Activated T-helper 1 cell treated with anti-CD3 and anti-CD28 coated beads, Interleukin-2, amount 50 U/mL, for 16 hours (primary cell): Measurements from ENCODE around the gene LPAR3.
"Not testable (repeated sequence)": the region's sequence is repeated elsewhere in the genome, so short reads cannot be mapped to it uniquely, and the experiment has no call there.

Source experiments
- DNase-seq, 2 donors: peaks; one replicate each; pipeline ENCODE4 v3.0.0-alpha.2; 2020; ENCODE audit warnings: low read depth in 1 of 2, low spot score in 1 of 2

LPAR3 gene

DNA sequence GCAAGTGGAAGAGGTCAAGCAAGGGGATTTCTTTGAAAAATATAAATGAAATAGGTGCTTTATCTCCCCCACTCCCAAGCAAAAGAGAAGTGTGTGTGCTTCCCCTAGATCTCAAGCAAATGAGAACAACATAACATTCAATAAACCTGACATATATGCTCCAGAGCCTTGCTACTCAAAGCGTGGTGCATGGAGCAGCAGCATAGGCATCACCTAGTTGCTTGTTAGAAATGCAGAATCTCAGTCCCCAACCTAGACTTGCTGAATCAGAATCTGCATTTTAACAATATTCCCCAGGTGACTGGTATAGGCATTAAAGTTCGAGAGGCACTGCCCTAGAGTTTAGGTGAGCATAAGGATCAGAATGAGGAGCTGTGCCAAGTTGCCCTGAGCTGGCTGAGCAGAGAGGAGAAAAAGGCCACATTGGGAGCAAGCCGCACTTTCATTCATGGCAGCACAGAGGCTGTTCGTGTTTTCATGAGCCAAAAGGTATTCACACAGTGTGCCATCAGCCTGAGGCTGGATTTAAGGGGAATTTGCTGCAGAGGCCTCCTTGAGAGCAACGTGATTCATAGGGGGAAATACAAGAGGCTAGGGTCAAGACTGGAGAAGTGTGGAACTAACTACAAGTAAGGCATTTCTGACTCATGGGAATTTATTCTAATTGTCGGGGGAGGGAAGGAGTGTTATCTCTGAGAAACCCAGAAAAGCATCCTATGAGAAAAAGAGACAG lies 14.3 kb upstream of the LPAR3 start:
- no peak for DNase-seq

DNA sequence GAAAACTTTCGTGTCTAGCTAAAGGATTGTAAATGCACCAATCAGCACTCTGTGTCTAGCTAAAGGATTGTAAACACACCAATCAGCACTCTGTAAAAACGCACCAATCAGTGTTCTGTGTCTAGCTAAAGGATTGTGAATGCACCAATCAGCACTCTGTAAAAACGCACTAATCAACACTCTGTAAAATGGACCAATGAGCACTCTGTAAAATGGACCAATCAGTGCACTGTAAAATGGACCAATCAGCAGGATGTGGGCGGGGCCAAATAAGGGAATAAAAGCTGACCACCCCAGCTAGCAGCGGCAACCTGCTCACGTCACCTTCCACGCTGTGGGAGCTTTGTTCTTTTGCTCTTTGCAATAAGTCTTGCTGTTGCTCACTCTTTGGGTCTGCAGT lies 9.7 kb upstream of the LPAR3 start:
- DNase-seq, result not testable (repeated sequence)

DNA sequence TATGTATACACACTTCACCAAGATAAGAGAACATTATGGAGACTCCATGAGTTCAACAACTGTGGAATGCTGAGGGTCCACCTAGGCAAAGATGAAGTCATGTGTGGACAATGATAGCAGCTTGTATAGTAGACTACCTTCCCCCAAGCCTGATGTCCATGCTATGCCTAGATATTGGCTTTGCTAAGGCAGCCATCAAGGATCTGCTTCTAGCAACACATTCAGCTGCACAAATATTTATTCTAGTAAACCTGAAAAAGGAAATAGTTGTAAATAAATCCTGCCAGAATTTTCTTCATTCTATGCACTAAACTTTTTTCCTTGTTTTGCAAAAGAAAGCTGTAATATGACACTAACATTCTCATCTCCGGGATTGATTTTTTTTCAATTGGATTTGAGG lies 7.0 kb upstream of the LPAR3 start:
- DNase-seq, result no peak

- no peak for DNase-seq
Measured at GRCh38 chr1:84896279-84896678, 3.3 kb upstream of the LPAR3 start.

GRCh38 chr1:84890566-84890965 lies 2.4 kb downstream of the LPAR3 start:
- DNase-seq, result no peak

GRCh38 chr1:84889437-84889836 lies 3.6 kb downstream of the LPAR3 start:
- DNase-seq, result no peak

DNA sequence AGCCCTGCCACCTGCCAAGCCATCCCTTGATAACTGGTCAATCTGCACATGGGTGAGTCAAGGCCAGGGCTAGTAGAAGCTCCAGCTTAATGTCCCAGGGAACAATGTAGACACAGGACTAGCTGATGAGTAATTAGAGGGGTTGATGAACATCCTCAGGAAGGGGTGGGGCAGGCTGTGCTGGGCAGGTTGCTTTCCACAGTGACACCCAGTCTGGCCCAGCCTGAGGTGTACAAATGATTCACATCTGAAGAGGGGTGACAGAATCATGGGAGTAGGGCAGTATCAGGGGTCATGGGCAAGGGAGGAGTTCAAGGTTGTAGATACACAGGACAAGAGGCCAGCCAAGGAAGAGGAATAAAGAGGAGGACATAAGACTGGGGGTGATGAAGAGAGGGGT lies 4.3 kb downstream of the LPAR3 start:
- DNase-seq, result no peak

- DNase-seq, result no peak
Measured at GRCh38 chr1:84887261-84887934, 5.6 kb downstream of the LPAR3 start.

DNA sequence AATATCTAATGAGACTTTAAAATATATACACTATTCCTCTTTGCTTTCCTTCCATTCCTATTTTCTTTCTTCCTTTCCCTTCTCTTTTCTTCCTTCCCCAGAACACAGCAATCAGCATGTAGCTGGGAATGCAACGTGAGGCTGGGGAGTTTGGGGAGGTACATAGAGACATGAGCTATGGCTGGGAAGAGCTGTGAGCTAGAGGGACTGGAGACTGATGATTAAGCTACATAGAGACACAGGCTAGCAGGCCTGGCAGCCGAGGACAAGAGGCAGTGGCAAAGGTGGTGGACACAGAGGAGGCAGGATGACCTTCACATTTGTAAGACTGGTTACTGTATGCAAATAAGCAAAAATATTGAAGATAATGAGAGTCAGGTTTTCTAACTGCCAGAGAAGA lies 7.5 kb downstream of the LPAR3 start:
- no peak for DNase-seq

- no peak for DNase-seq
Measured at GRCh38 chr1:84884671-84885389, 8.2 kb downstream of the LPAR3 start.

- DNase-seq, result no peak
Measured at GRCh38 chr1:84883286-84883685, 9.7 kb downstream of the LPAR3 start.

GRCh38 chr1:84877592-84877991 lies 15.4 kb downstream of the LPAR3 start:
- no peak for DNase-seq

DNA sequence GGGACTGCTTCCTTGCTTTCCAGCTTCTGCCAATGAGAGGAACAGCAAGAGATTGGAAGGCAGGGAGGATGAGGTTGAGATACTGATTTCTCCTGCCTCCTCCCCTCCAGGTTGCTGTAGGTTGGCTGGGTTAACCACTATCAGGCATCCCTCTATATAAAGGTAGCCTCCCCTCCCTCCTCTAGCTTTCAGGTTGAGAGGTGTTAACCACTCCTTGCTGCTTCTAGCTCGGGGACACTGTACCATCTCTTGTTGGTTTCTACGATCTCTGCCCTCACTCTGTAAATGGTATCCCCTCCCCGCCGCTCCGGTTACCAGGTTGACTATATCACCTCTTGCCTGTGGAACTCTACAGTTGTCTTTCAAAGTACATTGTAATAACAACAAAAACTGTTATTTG lies 16.7 kb downstream of the LPAR3 start:
- no peak for DNase-seq

GRCh38 chr1:84873366-84873765 lies 19.6 kb downstream of the LPAR3 start:
- DNase-seq, result no peak

DNA sequence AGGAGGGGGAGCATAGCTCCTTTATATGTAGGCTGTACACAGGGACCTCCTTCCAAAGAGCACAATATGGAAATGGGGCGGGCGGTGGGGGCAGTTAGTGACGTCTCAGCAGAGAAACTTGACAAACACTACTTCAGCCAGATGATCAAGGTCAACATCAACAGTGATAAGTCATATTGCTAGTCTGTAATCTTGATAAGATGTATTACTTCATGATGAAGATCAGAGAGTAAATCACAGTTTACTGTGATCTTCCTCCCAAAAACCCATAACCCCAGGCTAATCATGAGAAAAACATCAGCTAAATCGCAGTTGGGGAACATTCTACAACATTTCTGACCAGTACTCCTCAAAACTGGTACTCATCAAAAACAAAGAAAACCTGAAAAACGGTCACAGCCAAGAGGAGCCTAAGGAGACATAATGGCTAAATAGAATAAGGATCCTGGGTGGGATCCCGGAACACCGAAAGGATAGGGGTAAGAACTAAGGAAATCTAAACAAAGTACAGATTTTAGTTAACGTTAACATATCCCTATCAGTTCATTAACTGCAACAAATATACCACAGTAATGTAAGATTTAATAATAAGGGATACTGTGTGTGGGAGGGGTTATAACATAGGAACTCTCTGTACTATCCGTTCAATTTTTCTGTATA lies 20.2 kb downstream of the LPAR3 start:
- no peak for DNase-seq

GRCh38 chr1:84871181-84871580 lies 21.8 kb downstream of the LPAR3 start:
- no peak for DNase-seq

- no peak for DNase-seq
Measured at GRCh38 chr1:84870591-84870990, 22.4 kb downstream of the LPAR3 start.

DNA sequence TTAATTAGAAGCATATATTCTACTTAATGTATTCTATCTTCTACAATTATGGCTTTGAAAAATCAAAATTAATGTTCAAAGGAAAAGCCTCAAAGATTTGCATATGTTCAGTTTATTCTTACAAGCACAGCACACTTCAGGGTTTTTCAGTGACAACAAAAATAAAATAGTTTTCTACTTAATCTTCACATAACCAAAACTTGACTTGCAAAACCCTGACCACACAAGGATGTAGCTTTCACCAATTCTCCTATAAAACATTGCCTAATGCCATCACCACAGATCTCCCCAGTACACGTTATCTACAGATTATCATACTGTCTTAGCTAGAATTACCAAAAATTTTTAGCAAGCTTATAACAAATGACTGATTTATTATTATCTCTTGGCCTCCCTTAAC lies 23.3 kb downstream of the LPAR3 start:
- no peak for DNase-seq

GRCh38 chr1:84862810-84863251 lies 30.2 kb downstream of the LPAR3 start:
- DNase-seq, result peak in 1 of 2 donors; percentile 18

- DNase-seq, result no peak
Measured at GRCh38 chr1:84861988-84862644, 30.9 kb downstream of the LPAR3 start.

DNA sequence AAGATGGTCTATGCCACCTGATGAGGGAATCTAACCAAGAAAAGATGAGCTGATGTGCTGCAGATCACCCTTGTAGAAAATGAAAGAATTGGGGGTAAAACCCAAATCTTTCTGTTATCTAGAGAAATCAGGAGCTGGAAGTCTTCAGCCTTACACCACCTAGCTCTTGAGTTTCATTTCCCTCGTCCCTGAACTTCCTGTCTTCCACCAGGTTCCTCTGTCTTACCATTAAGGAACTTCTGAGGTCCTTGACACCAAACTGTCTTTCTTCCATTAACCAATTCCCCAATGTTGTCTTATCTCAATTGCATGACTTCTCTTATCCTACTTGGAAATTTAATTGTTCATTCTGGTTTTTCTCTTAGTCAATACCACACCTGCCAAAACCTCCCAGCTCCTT lies 31.5 kb downstream of the LPAR3 start:
- DNase-seq, result no peak
